ENCODE measurements around the gene RELB. TPM values are rescaled to one million over a fixed set of nuclear protein-coding genes. Genes with fewer than 3 reads are reported as not detected.

RELB gene
- total and polyA plus RNA-seq, 10 of the 15 experiments (the other 5 are each of a cell fraction or from before 2014, with no cell fraction given) = 0.66 to 43.8 (median 12.8) TPM

DNA sequence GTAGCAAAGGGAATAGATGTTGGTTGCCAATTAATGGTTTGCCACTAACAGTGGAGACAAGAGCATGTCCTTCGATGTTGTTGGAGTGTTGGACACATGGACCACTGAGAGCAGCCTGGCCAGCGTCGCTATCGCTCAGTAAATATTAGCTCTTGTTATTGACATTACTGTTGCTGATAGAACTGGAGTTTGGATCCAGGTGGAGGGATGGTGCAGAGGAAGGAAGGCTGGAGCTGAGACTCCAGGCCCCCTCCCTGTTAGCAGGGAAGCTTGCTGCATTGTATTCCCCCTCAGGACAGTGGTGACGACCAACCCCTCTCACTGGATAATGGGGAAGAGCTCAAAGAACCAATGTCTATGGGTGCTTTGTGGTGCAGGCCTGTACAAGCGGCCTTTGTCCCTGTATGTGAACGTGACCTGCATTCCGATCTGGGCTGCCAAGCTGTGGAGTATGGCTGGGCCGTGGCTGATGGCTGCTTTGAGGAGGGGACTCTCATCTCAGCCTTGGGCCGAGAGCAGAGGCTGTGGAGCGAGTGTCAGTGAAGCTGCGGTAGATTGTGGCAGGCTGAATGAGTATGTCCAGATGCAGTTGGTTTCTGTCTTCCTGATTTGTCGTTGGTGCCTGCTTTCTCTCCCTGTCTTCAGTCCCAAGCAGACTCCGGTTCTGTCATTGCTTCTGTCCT is 44.5 kb downstream of the RELB start:
- Histone ChIP-seq H3K79me2 (ENCODE audit: control insufficient read depth, insufficient read depth, low read length) (peaks cover 62% of the 10 kb centered on the region), H3K27me3 (replicated peaks in 1 of 2; ENCODE audit: control insufficient read depth in 2 of 2, insufficient read depth in 2 of 2, low read length in 1 of 2) (no peaks in the 10 kb centered on the region), H3K27ac (ENCODE audit: control insufficient read depth, insufficient read depth) (no peak overlapping the region), H3K9ac (ENCODE audit: control insufficient read depth, insufficient read depth, low read length) (no peak overlapping the region), H3K9me3 (replicated peaks; ENCODE audit: control insufficient read depth, insufficient read depth, low read length) (no peaks in the 10 kb centered on the region), H3K4me2 (ENCODE audit: control insufficient read depth, insufficient read depth) (peak overlapping the region; percentile 86; the same call in 1 of the 2 replicates), H3K4me1 (ENCODE audit: control insufficient read depth, insufficient read depth, low read length) (peaks cover 25% of the 10 kb centered on the region), H2AFZ (ENCODE audit: control insufficient read depth, low read depth, low read length) (no peak overlapping the region), H3K4me3 (peak overlapping the region; percentile 48; the same call in 1 of the 2 replicates), H3K36me3 (ENCODE audit: control insufficient read depth in 2 of 2, insufficient read depth in 2 of 2, low read length in 1 of 2) (peaks cover 12 to 35% of the 10 kb centered on the region in 2 experiments; a peak in 3 of 4 replicates), H4K20me1 (ENCODE audit: control insufficient read depth, insufficient read depth) (no peaks in the 10 kb centered on the region)
- ATAC-seq (no peak), FAIRE-seq (no peak), DNase-seq (ENCODE audit: low read depth, low spot score) (no peak)
- SMC1A ChIA-PET (ENCODE audit: uncharacterized antibody, unreplicated experiment) = interaction anchor here (0.6 to 2.5 kb wide), 4 partner anchors 12 to 57 kb away, joined by 3 to 12 read pairs (median 5); no protein-coding TSS in a partner anchor
- POLR2A ChIA-PET = interaction anchor here (0.5 to 1.3 kb wide), 2 partner anchors 13 to 131 kb away, joined by 3 read pairs; no protein-coding TSS in a partner anchor
- in situ Hi-C loops (cut with MboI) = no loop called here
- RAD21 ChIA-PET (ENCODE audit: unreplicated experiment) = interaction anchor here (0.6 to 1.2 kb wide), 2 partner anchors 39 to 47 kb away, joined by 3 read pairs; no protein-coding TSS in a partner anchor
- no TSS peak for BruUV-seq (replicated peaks)
- CTCF ChIA-PET = interaction anchor here (1.1 to 2.9 kb wide), 5 partner anchors 10 to 57 kb away, joined by 3 to 16 read pairs (median 4); no protein-coding TSS in a partner anchor
- 85% methylated on average over 14 of the region's 14 CpGs for WGBS (ENCODE audit: insufficient coverage, insufficient replicate concordance, low lambda C conversion rate, missing lambda C conversion rate)
- intact Hi-C loops (cut with micrococcal nuclease; ENCODE audit: unreplicated experiment) = no loop called here
- no peak for TF ChIP-seq NR2C1 (IDR thresholded peaks at IDR 0.05)
- TF ChIP-seq SPI1 (IDR thresholded peaks at IDR 0.05; ENCODE audit: borderline replicate concordance, insufficient read depth, low read depth, low read length) = no peak
- no peak for TF ChIP-seq RAD21 (IDR thresholded peaks at IDR 0.05; ENCODE audit: insufficient read depth, low read depth, low read length)
- no peak for TF ChIP-seq ZNF24 (IDR thresholded peaks at IDR 0.05)
- TF ChIP-seq, protein P1, sequence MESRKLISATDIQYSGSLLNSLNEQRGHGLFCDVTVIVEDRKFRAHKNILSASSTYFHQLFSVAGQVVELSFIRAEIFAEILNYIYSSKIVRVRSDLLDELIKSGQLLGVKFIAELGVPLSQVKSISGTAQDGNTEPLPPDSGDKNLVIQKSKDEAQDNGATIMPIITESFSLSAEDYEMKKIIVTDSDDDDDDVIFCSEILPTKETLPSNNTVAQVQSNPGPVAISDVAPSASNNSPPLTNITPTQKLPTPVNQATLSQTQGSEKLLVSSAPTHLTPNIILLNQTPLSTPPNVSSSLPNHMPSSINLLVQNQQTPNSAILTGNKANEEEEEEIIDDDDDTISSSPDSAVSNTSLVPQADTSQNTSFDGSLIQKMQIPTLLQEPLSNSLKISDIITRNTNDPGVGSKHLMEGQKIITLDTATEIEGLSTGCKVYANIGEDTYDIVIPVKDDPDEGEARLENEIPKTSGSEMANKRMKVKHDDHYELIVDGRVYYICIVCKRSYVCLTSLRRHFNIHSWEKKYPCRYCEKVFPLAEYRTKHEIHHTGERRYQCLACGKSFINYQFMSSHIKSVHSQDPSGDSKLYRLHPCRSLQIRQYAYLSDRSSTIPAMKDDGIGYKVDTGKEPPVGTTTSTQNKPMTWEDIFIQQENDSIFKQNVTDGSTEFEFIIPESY (IDR thresholded peaks at IDR 0.05) = no peak
- no peak for TF ChIP-seq KDM1A (IDR thresholded peaks at IDR 0.05; ENCODE audit: borderline replicate concordance)
- no peak for TF ChIP-seq SREBF2 (IDR thresholded peaks at IDR 0.05; ENCODE audit: low read length)
- no peak for TF ChIP-seq IKZF1 (conservative IDR thresholded peaks at IDR 0.05)
- TF ChIP-seq ESRRA (IDR thresholded peaks at IDR 0.05; ENCODE audit: low read length) = no peak
- TF ChIP-seq, protein P2, sequence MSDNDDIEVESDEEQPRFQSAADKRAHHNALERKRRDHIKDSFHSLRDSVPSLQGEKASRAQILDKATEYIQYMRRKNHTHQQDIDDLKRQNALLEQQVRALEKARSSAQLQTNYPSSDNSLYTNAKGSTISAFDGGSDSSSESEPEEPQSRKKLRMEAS (IDR thresholded peaks at IDR 0.05; ENCODE audit: low read depth, low read length) = no peak
- TF ChIP-seq, protein P3, sequence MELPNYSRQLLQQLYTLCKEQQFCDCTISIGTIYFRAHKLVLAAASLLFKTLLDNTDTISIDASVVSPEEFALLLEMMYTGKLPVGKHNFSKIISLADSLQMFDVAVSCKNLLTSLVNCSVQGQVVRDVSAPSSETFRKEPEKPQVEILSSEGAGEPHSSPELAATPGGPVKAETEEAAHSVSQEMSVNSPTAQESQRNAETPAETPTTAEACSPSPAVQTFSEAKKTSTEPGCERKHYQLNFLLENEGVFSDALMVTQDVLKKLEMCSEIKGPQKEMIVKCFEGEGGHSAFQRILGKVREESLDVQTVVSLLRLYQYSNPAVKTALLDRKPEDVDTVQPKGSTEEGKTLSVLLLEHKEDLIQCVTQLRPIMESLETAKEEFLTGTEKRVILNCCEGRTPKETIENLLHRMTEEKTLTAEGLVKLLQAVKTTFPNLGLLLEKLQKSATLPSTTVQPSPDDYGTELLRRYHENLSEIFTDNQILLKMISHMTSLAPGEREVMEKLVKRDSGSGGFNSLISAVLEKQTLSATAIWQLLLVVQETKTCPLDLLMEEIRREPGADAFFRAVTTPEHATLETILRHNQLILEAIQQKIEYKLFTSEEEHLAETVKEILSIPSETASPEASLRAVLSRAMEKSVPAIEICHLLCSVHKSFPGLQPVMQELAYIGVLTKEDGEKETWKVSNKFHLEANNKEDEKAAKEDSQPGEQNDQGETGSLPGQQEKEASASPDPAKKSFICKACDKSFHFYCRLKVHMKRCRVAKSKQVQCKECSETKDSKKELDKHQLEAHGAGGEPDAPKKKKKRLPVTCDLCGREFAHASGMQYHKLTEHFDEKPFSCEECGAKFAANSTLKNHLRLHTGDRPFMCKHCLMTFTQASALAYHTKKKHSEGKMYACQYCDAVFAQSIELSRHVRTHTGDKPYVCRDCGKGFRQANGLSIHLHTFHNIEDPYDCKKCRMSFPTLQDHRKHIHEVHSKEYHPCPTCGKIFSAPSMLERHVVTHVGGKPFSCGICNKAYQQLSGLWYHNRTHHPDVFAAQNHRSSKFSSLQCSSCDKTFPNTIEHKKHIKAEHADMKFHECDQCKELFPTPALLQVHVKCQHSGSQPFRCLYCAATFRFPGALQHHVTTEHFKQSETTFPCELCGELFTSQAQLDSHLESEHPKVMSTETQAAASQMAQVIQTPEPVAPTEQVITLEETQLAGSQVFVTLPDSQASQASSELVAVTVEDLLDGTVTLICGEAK (IDR thresholded peaks at IDR 0.05; ENCODE audit: borderline replicate concordance) = no peak
- TF ChIP-seq PAX5 (IDR thresholded peaks at IDR 0.05; ENCODE audit: borderline replicate concordance, low read depth, low read length) = no peak
- TF ChIP-seq DPF2 (IDR thresholded peaks at IDR 0.05) = no peak
- TF ChIP-seq, protein P4, sequence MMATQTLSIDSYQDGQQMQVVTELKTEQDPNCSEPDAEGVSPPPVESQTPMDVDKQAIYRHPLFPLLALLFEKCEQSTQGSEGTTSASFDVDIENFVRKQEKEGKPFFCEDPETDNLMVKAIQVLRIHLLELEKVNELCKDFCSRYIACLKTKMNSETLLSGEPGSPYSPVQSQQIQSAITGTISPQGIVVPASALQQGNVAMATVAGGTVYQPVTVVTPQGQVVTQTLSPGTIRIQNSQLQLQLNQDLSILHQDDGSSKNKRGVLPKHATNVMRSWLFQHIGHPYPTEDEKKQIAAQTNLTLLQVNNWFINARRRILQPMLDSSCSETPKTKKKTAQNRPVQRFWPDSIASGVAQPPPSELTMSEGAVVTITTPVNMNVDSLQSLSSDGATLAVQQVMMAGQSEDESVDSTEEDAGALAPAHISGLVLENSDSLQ (IDR thresholded peaks at IDR 0.05) = no peak
- TF ChIP-seq BRCA1 (IDR thresholded peaks at IDR 0.05; ENCODE audit: low read depth, low read length) = no peak
